GM12878 (cell line): Measurements from ENCODE around the gene CDC42BPB. TPM values are rescaled to one million over a fixed set of nuclear protein-coding genes. Genes with fewer than 3 reads are reported as not detected.

ENCODE experiments used
- ATAC-seq: fragments of 200-7000 bp; cut with Tn5 transposase; 3 replicates; pipeline ENCODE4 v1.9.1; 2020; ENCODE audit warnings: mild to moderate bottlenecking, moderate library complexity
- BruUV-seq: library from RNA; stranded (reverse); fragments of 400-500 nt; replicated peaks from 2 replicates; lab custom pipeline; 2021; lab: Mats Ljungman, UMichigan
- CTCF ChIA-PET: fragments of 300-600 bp; sonication (Branson Sonifier 250); formaldehyde crosslinking; extraction: SDS; loops from one replicate; lab custom pipeline; 2021; ENCODE audit warnings: inconsistent platforms; lab: Yijun Ruan, JAX
- POLR2A ChIA-PET: fragments of 350-600 bp; formaldehyde crosslinking; extraction: SDS; loops from one replicate; lab custom pipeline; 2021; ENCODE audit warnings: inconsistent platforms; lab: Charles Lee
- RAD21 ChIA-PET: fragments of 300-600 bp; sonication (Branson Sonifier 250); formaldehyde crosslinking; loops from one replicate; lab custom pipeline; 2023; ENCODE audit warnings: antibody characterized with exemption; ENCODE audit not compliant: unreplicated experiment; lab: Charles Lee
- SMC1A ChIA-PET: fragments of 300-600 bp; sonication (Branson Sonifier 250); formaldehyde crosslinking; loops from one replicate; lab custom pipeline; 2023; ENCODE audit not compliant: unreplicated experiment, uncharacterized antibody; lab: Charles Lee
- DNase-seq: peaks from one replicate; pipeline ENCODE4 v3.0.0-alpha.2; 2011; ENCODE audit warnings: low read depth, low spot score
- FAIRE-seq: peaks from 3 replicates; lab custom pipeline; 2011; peaks lifted over from hg19 to GRCh38; lab: Jason Lieb, UNC
- H2AFZ ChIP-seq: 2 replicates; pipeline ENCODE4 v1.6.0; 2011; ENCODE audit warnings: low read depth, low read length, control low read depth; ENCODE audit not compliant: control insufficient read depth
- H3K27ac ChIP-seq: 2 replicates; pipeline ENCODE4 v1.5.1; 2011; ENCODE audit warnings: control low read depth; ENCODE audit not compliant: control insufficient read depth, insufficient read depth
- H3K27me3 ChIP-seq, 2 experiments: replicated peaks in 1 of 2; 2 replicates each; pipeline versions ENCODE4 v1.6.0 to v1.6.1; 2011; ENCODE audit warnings: low read length in 1 of 2; ENCODE audit not compliant: control insufficient read depth in 2 of 2, insufficient read depth in 2 of 2
- H3K36me3 ChIP-seq, 2 experiments: 2 replicates each; pipeline ENCODE4 v1.5.1; 2011; ENCODE audit warnings: low read length in 1 of 2; ENCODE audit not compliant: control insufficient read depth in 2 of 2, insufficient read depth in 2 of 2
- H3K4me1 ChIP-seq: 2 replicates; pipeline ENCODE4 v1.6.1; 2011; ENCODE audit warnings: mild to moderate bottlenecking, low read length, moderate library complexity, mixed read lengths; ENCODE audit not compliant: control insufficient read depth, insufficient read depth
- H3K4me2 ChIP-seq: 2 replicates; pipeline ENCODE4 v1.6.0; 2011; ENCODE audit warnings: control low read depth; ENCODE audit not compliant: control insufficient read depth, insufficient read depth
- H3K4me3 ChIP-seq: fragments of 200-600 bp; sonication (generic); 2 replicates; pipeline ENCODE4 v1.5.1; 2016
- H3K79me2 ChIP-seq: 2 replicates; pipeline ENCODE4 v1.6.0; 2011; ENCODE audit warnings: low read length; ENCODE audit not compliant: control insufficient read depth, insufficient read depth
- H3K9ac ChIP-seq: 2 replicates; pipeline ENCODE4 v1.8.0; 2011; ENCODE audit warnings: low read length, control low read depth, mixed read lengths; ENCODE audit not compliant: control insufficient read depth, insufficient read depth
- H3K9me3 ChIP-seq: replicated peaks from 3 replicates; pipeline ENCODE4 v1.5.1; 2011; ENCODE audit warnings: mild to moderate bottlenecking, low read length; ENCODE audit not compliant: control insufficient read depth, insufficient read depth
- H4K20me1 ChIP-seq: 2 replicates; pipeline ENCODE4 v1.6.0; 2011; ENCODE audit not compliant: control insufficient read depth, insufficient read depth
- BACH1 ChIP-seq: fragments of 450-650 bp; IDR thresholded peaks from 2 replicates; pipeline ENCODE4 v1.6.1; 2017; ENCODE audit warnings: mild to moderate bottlenecking, borderline replicate concordance
- CEBPB ChIP-seq, 2 experiments: fragments of 150-350 bp in 1 of 2; IDR thresholded peaks; 2 replicates each; pipeline ENCODE4 v1.6.1; 2012 to 2014; ENCODE audit warnings: low read depth in 2 of 2, low read length in 2 of 2, borderline replicate concordance in 1 of 2, inconsistent platforms in 1 of 2
- CREB1 ChIP-seq: IDR thresholded peaks from 2 replicates; pipeline ENCODE4 v1.6.1; 2012; ENCODE audit warnings: low read depth, mild to moderate bottlenecking, inconsistent platforms
- EP300 ChIP-seq, 2 experiments: fragments of 150-350 bp in 1 of 2; IDR thresholded peaks; 2 replicates each; pipeline ENCODE4 v1.6.1; 2011 to 2012; ENCODE audit warnings: low read depth in 2 of 2, low read length in 2 of 2, borderline replicate concordance in 1 of 2, improper control_type of control experiment in 1 of 2, inconsistent platforms in 1 of 2; ENCODE audit not compliant: control insufficient read depth in 1 of 2
- ESRRA ChIP-seq: IDR thresholded peaks from 2 replicates; pipeline ENCODE4 v1.6.1; 2012; ENCODE audit warnings: mild to moderate bottlenecking, low read length, improper control_type of control experiment
- ETV6 ChIP-seq, 2 experiments: fragments of 450-650 bp in 1 of 2; IDR thresholded peaks in 1 of 2; conservative IDR thresholded peaks in 1 of 2; 2 replicates each; pipeline ENCODE4 v1.6.1; 2014; ENCODE audit warnings: antibody characterized with exemption in 1 of 2, borderline replicate concordance in 1 of 2, low read depth in 1 of 2, mild to moderate bottlenecking in 1 of 2, moderate library complexity in 1 of 2
- HCFC1 ChIP-seq: fragments of 150-350 bp; IDR thresholded peaks from 2 replicates; pipeline ENCODE4 v1.6.1; 2014; ENCODE audit warnings: low read length
- HDAC6 ChIP-seq: fragments of 200-600 bp; sonication (generic); IDR thresholded peaks from one replicate; pipeline ENCODE4 v1.8.0; 2017; ENCODE audit warnings: antibody characterized with exemption; ENCODE audit not compliant: unreplicated experiment
- IKZF1 ChIP-seq: fragments of 450-650 bp; conservative IDR thresholded peaks from 2 replicates; pipeline ENCODE4 v1.6.1; 2017; ENCODE audit warnings: antibody characterized with exemption, mild to moderate bottlenecking
- IRF4 ChIP-seq: IDR thresholded peaks from 2 replicates; pipeline ENCODE4 v1.6.1; 2011; ENCODE audit warnings: low read depth, low read length
- LARP7 ChIP-seq: fragments of 450-650 bp; IDR thresholded peaks from 2 replicates; pipeline ENCODE4 v1.6.1; 2017; ENCODE audit warnings: mild to moderate bottlenecking
- MEF2B ChIP-seq: fragments of 450-650 bp; IDR thresholded peaks from 2 replicates; pipeline ENCODE4 v1.6.1; 2018; ENCODE audit warnings: mild to moderate bottlenecking, moderate library complexity; ENCODE audit not compliant: partially characterized antibody, poor library complexity, severe bottlenecking
- NBN ChIP-seq: fragments of 450-650 bp; IDR thresholded peaks from 2 replicates; pipeline ENCODE4 v1.6.1; 2016
- NR2F1 ChIP-seq: fragments of 450-650 bp; conservative IDR thresholded peaks from 2 replicates; pipeline ENCODE4 v1.6.1; 2017; ENCODE audit warnings: mild to moderate bottlenecking
- POLR2A ChIP-seq: IDR thresholded peaks from 2 replicates; pipeline ENCODE4 v1.6.1; 2011; ENCODE audit warnings: low read depth, mild to moderate bottlenecking, low read length
- POLR2AphosphoS5 ChIP-seq: IDR thresholded peaks from 2 replicates; pipeline ENCODE4 v1.6.1; 2011; ENCODE audit warnings: mild to moderate bottlenecking, low read length, inconsistent platforms
- RUNX3 ChIP-seq: IDR thresholded peaks from 2 replicates; pipeline ENCODE4 v1.6.1; 2012; ENCODE audit warnings: low read length, inconsistent platforms
- SMAD1 ChIP-seq: fragments of 450-650 bp; IDR thresholded peaks from 2 replicates; pipeline ENCODE4 v1.6.1; 2018; ENCODE audit warnings: mild to moderate bottlenecking, low read depth; ENCODE audit not compliant: partially characterized antibody
- STAT1 ChIP-seq: fragments of 450-650 bp; conservative IDR thresholded peaks from 2 replicates; pipeline ENCODE4 v1.6.1; 2014; ENCODE audit warnings: antibody characterized with exemption, mild to moderate bottlenecking
- YY1 ChIP-seq: IDR thresholded peaks from 2 replicates; pipeline ENCODE4 v1.6.1; 2011; ENCODE audit warnings: low read depth, mild to moderate bottlenecking, low read length
- WGBS: methylation state at CpG from one replicate; pipeline ENCODE4 v1.1.6; 2016; ENCODE audit warnings: low lambda C conversion rate; ENCODE audit not compliant: insufficient replicate concordance, insufficient coverage; ENCODE audit errors: missing lambda C conversion rate; 5-methylcytosine and 5-hydroxymethylcytosine counted together
- in situ Hi-C: fragments of 300-500 bp; cut with MboI; formaldehyde crosslinking; loops from 9 replicates; pipeline ENCODE4 v1.14.3; 2018; ENCODE audit warnings: mixed read lengths
- intact Hi-C: fragments of 100-400 bp; cut with micrococcal nuclease; formaldehyde crosslinking; loops from one replicate; pipeline ENCODE4 v1.14.2; 2022; ENCODE audit not compliant: unreplicated experiment
- polyA plus RNA-seq, 11 experiments: library from polyadenylated mRNA; depleted of rRNA in 4 of 11; unstranded in 6 of 11; stranded (reverse) in 5 of 11; fragments of >200 nt; fragmentation: Nextera tagmentation in 4 of 11; fragmentation: Illumina TruSeq in 1 of 11; extraction: Ambion mirVana in 4 of 11; extraction: Trizol in 1 of 11; gene quantifications; 1 replicate in 1 of 11; 2 replicates in 10 of 11; pipeline versions ENCODE4 v1.2.1 to v1.2.3, GENCODE V29; 2011 to 2016; ENCODE audit warnings: inconsistent platforms in 2 of 11, missing spikeins in 2 of 11, low read depth in 1 of 11
- total RNA-seq, 4 experiments: library from RNA; depleted of rRNA in 3 of 4; stranded (reverse); fragments of >200 nt in 3 of 4; fragmentation: Illumina TruSeq in 1 of 4; extraction: Trizol in 1 of 4; gene quantifications; 2 replicates each; pipeline versions ENCODE4 v1.2.1 to v1.2.3, GENCODE V29; 2013 to 2021
- TF ChIP-seq, protein P1 (sequence below): fragments of 450-650 bp; conservative IDR thresholded peaks from 2 replicates; pipeline ENCODE4 v1.6.1; 2017; ENCODE audit warnings: mild to moderate bottlenecking, moderate library complexity
- TF ChIP-seq, protein P2 (sequence below): fragments of 150-350 bp; IDR thresholded peaks from 2 replicates; pipeline ENCODE4 v1.6.1; 2014; ENCODE audit warnings: mild to moderate bottlenecking, low read depth, low read length
- TF ChIP-seq, protein P3 (sequence below): IDR thresholded peaks from 2 replicates; pipeline ENCODE4 v1.6.1; 2011; ENCODE audit warnings: low read depth, low read length, improper control_type of control experiment, borderline replicate concordance

The CDC42BPB gene
- total and polyA plus RNA-seq, 10 of the 15 experiments (the other 5 are each of a cell fraction or from before 2014, with no cell fraction given) = 0.42 to 22.1 (median 13.3) TPM

DNA sequence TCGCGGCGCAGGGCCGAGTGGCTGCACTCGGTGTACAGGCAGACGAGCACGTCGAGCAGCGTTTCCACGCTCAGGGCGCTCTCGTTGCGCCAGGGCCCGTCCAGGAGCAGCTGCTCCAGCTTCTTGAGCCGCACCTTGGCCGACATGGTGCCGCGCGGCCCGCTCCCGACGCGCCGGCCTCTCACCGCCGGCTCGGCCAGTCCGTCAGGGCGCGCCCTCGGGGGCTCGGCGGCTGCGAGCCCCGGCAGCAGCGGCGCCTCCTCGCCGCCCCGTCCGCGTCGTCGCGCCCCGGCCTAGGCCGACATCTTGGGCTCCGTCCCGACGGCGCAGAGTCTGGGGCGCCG, 349 bp downstream of the CDC42BPB start:
- H4K20me1 ChIP-seq = no peaks in the 10 kb centered on the region
- H3K9ac ChIP-seq = peak overlapping the region; percentile 51; the same call in 1 of the 2 replicates
- peak overlapping the region; percentile 38; the same call in 1 of the 2 replicates for H3K4me2 ChIP-seq
- in situ Hi-C loops (no loop called here), intact Hi-C loops (loop anchor here (10.0 kb wide), 1 partner anchor 362 kb away; no protein-coding TSS in a partner anchor)
- SMC1A ChIA-PET = no interaction called here
- TF ChIP-seq LARP7 (peak; percentile 88), YY1 (peak; percentile 79), EP300 (IDR thresholded peaks at IDR 0.05; ENCODE audit: borderline replicate concordance in 1 of 2, control insufficient read depth in 1 of 2, low read depth in 2 of 2, low read length in 2 of 2) (no peak), CREB1 (no peak), MEF2B (no peak), HCFC1 (no peak), IRF4 (no peak), IKZF1 (peak; percentile 96), NR2F1 (0 out of 2 replicates have a peak, but pooled peaks have one; percentile 35), POLR2AphosphoS5 (no peak), HDAC6 (no peak), POLR2A (0 out of 2 replicates have a peak, but pooled peaks have one; percentile 38), BACH1 (0 out of 2 replicates have a peak, but pooled peaks have one; percentile 17), RUNX3 (no peak), STAT1 (no peak), CEBPB (IDR thresholded peaks at IDR 0.05; ENCODE audit: borderline replicate concordance in 1 of 2, low read depth in 2 of 2, low read length in 2 of 2) (no peak), ETV6 (conservative IDR thresholded peaks at IDR 0.05 in 1 of 2, IDR thresholded peaks at IDR 0.05 in 1 of 2; ENCODE audit: borderline replicate concordance in 1 of 2, low read depth in 1 of 2) (no peak), NBN (no peak), SMAD1 (no peak), ESRRA (no peak)
- TF ChIP-seq, protein P1, sequence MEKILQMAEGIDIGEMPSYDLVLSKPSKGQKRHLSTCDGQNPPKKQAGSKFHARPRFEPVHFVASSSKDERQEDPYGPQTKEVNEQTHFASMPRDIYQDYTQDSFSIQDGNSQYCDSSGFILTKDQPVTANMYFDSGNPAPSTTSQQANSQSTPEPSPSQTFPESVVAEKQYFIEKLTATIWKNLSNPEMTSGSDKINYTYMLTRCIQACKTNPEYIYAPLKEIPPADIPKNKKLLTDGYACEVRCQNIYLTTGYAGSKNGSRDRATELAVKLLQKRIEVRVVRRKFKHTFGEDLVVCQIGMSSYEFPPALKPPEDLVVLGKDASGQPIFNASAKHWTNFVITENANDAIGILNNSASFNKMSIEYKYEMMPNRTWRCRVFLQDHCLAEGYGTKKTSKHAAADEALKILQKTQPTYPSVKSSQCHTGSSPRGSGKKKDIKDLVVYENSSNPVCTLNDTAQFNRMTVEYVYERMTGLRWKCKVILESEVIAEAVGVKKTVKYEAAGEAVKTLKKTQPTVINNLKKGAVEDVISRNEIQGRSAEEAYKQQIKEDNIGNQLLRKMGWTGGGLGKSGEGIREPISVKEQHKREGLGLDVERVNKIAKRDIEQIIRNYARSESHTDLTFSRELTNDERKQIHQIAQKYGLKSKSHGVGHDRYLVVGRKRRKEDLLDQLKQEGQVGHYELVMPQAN = peak; percentile 55; the same call in 1 of the 2 replicates
- TF ChIP-seq, protein P2, sequence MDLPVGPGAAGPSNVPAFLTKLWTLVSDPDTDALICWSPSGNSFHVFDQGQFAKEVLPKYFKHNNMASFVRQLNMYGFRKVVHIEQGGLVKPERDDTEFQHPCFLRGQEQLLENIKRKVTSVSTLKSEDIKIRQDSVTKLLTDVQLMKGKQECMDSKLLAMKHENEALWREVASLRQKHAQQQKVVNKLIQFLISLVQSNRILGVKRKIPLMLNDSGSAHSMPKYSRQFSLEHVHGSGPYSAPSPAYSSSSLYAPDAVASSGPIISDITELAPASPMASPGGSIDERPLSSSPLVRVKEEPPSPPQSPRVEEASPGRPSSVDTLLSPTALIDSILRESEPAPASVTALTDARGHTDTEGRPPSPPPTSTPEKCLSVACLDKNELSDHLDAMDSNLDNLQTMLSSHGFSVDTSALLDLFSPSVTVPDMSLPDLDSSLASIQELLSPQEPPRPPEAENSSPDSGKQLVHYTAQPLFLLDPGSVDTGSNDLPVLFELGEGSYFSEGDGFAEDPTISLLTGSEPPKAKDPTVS = no peak
- TF ChIP-seq, protein P3, sequence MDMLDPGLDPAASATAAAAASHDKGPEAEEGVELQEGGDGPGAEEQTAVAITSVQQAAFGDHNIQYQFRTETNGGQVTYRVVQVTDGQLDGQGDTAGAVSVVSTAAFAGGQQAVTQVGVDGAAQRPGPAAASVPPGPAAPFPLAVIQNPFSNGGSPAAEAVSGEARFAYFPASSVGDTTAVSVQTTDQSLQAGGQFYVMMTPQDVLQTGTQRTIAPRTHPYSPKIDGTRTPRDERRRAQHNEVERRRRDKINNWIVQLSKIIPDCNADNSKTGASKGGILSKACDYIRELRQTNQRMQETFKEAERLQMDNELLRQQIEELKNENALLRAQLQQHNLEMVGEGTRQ = no peak
- H3K36me3 ChIP-seq = no peaks in the 10 kb centered on the region
- CTCF ChIA-PET = no interaction called here
- POLR2A ChIA-PET = no interaction called here
- peak overlapping the region; percentile 22; the same call in 1 of the 2 replicates for H3K27ac ChIP-seq
- FAIRE-seq (no peak), DNase-seq (no peak), ATAC-seq (peak; percentile 28)
- H3K4me3 ChIP-seq = peak overlapping the region; percentile 86
- peak overlapping the region; percentile 61 for H2AFZ ChIP-seq
- H3K27me3 ChIP-seq = no peaks in the 10 kb centered on the region
- peaks cover 41% of the 10 kb centered on the region for H3K79me2 ChIP-seq
- 18% methylated on average over 36 of the region's 53 CpGs for WGBS
- BruUV-seq = no TSS peak
- RAD21 ChIA-PET = interaction anchor here (0.7 kb wide), 1 partner anchor 281 kb away, joined by 3 read pairs; no protein-coding TSS in a partner anchor
- H3K9me3 ChIP-seq = no peaks in the 10 kb centered on the region
- H3K4me1 ChIP-seq = peaks cover 3% of the 10 kb centered on the region
